HG02870 (cell line): ENCODE data around the gene GAN.

ENCODE experiments used
- ATAC-seq: cut with Tn5 transposase; IDR thresholded peaks from one replicate; pipeline ENCODE4 v1.9.1; 2021; ENCODE audit warnings: mild to moderate bottlenecking, moderate library complexity; ENCODE audit not compliant: unreplicated experiment

Gene GAN, protein sequence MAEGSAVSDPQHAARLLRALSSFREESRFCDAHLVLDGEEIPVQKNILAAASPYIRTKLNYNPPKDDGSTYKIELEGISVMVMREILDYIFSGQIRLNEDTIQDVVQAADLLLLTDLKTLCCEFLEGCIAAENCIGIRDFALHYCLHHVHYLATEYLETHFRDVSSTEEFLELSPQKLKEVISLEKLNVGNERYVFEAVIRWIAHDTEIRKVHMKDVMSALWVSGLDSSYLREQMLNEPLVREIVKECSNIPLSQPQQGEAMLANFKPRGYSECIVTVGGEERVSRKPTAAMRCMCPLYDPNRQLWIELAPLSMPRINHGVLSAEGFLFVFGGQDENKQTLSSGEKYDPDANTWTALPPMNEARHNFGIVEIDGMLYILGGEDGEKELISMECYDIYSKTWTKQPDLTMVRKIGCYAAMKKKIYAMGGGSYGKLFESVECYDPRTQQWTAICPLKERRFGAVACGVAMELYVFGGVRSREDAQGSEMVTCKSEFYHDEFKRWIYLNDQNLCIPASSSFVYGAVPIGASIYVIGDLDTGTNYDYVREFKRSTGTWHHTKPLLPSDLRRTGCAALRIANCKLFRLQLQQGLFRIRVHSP

DNA sequence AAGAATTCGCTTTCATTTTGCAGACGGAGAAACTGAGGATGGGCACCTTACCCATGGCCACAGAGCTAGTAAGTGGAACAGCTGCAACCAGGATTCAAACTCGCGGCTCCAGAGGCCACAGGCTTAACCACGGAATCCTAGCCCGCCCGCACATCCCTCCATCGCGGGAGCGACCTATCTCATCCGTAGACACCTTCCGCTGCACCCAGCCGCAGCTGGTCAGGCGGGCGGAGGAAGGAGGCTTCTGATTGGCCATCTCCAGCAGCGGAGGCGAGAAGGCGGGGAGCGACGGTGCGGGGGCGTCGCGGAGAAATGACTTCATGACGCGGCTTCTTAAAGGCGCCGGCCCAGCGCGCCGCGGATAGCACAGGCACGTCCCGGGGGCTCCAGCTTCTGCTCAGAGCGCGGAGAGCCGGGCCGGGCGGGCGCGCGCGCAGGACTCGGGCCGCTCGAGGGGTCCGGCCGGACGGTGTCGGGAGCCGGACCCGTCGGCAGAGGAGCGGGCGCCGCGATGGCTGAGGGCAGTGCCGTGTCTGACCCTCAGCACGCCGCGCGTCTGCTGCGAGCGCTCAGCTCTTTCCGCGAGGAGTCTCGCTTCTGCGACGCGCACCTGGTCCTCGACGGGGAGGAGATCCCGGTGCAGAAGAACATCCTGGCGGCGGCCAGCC lies at the start of gene GAN:
Gene GAN, plus strand, starts transcription at position 360 of the 668 bp plus-strand sequence. Its CDS starts 152 bp downstream, at position 512.
- ATAC-seq: peak; percentile 96

DNA sequence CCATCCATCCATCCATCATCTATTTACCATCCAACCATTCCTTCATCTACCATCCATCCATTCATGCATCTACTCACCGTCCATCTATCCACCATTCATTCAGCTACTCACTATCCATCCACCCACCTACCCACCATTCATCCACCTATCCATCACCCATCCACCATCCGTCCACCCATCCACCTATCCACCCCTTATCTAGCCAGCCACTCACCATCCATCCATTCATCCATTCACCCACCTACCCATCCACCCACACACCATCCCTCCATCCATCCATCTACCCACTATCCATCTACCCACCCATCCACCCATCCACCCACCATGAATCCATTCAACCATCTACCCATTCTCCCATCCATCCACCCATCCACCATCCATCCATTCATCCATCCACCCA lies 49.7 kb upstream of the GAN start:
- no peak for ATAC-seq

DNA sequence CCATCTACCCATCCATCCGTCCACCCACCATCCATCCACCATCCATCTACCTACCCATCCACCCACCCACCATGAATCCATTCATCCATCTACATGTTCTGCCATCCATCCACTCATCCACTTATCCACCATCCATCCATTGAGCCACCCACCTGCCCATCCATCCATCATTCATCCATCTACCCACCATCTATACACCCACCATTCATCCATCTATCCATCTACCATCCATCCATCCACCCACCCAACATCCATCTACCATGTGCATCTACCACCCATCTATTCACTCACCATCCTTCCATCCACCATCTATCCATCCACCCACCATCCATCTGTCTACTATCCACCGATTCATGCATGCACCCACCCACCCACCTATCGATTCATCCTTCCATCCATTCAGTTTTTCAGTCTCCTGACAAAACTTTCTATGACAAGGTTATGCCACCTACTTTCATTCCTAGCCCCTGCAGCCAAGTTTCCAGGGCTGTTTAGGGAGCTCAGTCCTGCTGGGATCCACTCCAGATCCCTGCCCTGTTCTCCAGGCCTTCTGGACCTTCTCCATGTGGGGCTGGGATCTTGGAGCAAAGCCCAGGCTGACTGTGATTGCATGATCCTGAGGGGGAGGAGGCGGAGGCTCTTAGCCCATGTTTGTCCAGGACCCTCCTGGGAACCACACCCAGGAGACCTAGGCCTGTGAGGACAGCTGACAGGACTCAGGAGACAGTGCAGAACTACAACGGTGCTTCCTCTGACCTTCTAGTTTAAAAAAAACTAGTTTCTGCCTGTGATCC lies 48.9 kb upstream of the GAN start:
- ATAC-seq: no peak

DNA sequence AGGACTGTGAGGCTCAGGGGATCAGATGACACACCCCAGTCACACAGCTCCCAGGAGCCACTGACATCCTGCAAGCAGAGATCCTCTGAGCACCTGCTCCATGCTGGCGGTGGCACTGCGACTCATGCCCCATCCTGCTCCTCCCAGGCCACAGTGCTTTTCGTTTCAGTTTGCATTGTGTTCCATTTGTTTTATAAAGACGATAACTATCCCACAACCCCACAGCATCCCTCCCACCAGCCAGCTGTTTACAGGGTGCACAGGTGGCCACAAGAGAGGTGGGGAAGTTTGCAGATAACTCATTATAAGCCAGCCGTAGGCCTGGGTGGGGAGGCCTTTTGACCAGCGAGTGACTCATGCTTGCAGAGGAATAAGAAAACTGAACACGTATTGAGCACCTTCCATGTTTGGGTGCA lies 48.1 kb upstream of the GAN start:
- no peak for ATAC-seq

DNA sequence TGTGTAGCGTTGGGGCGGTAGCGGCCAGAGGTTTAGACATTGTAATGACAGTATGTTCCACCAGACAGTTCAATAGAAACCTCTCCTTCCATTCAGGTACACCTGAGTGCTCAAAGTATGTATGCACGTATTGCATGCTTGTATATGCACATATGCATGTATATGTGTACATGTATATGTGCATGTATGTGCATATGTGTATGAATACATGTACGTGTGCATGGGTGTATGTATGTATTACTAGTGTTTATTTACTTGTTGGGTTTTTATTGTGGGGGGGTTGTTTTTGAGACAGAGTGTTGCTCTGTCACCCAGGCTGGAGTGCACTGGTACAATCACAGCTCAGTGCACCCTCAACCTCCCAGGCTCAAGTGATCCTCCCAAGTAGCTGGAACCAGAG lies 46.3 kb upstream of the GAN start:
- ATAC-seq: no peak

DNA sequence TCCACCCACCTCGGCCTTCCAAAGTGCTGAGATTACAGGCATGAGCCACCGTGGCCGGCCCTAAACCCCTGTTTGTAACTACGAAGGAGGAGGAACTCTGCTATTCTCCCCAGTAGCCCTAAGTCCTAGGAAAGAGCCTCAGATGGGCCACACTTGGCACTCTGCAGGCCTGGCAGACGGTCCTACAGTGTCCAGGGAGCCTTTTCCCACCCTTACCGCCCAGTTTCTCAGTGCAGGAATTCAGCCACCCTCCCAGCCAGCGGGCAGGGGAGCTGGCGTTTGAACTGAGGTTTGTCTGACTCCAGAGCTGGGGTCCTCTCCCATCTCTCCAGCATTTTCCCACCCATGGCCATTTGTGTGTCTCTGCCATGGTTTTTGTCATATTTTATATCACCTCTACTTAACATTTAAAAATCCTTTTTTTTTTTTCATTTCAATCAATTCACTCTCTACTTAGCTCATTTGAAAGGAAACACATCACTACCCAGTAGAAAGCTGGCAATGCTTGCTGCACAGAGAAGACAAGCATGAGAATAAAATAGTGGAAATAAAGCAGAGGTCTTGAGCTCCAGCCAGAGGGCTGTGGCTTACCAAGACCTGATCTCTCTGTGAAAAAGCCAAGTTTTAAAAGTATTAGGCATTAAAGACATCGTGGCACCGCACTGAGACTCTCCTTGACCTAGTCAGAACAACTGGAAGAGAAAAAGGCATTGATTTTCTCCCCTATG lies 41.4 kb upstream of the GAN start:
- no peak for ATAC-seq

DNA sequence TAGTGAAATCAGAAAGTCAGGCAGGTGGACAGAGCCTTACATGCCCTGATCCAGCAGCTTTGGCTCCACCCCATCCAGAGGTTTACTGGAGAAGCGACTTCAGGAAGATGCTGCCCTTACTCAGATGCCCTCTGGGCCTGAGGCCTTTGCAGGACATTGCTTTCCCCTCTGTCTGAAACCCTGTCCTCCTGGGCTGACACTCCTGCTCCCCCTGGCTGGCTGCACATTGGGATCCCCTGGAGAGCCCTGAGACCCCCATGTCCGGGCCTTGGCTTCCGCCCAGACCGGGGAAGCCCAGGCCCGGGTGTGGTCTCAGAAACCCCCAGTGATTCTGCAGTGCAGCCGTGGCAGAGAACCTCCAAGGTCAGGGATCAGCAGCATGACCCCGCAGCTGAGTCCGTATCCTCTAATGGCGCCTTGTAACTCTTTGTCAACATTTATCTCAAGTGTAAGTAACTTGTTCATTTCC lies 39.7 kb upstream of the GAN start:
- ATAC-seq: no peak

DNA sequence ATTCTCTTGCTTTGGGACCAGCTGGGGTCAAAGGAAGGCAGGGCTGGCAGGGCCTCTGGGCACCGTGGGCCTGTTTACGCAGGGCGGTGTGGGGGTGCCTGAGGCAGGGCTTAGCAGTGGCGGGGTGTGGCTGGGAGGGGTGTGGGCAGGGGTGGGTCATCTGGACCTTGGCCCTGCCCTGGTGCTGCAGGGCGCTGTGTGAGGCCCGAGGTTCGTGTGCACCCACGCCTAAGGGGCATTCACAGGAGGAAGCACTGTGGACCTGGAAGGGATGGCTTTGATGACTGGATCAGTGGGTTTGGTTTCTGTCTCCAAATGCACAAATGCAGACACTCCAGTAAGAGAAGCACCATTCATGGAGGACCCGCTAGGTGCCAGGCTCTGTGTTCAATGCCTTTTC lies 39.0 kb upstream of the GAN start:
- no peak for ATAC-seq

DNA sequence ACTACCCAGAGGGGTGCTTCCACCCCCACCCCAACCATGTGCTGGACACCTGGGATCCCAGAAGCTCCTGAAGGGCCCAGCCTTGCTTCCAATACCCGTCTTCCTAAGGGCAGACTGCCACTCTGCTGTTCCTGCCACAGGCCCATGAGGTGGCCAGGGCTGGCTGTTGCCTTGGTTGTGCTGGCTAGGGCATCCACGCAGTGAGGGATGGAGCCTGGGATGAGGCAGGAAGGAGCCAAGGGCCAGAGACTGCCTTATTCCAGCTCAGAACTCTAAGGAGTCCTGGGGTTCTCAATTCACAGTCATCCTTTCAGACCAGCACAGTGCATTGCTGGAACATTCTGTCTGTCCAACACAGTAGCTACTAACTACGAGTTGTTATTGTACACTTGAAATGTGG lies 38.4 kb upstream of the GAN start:
- ATAC-seq: no peak

DNA sequence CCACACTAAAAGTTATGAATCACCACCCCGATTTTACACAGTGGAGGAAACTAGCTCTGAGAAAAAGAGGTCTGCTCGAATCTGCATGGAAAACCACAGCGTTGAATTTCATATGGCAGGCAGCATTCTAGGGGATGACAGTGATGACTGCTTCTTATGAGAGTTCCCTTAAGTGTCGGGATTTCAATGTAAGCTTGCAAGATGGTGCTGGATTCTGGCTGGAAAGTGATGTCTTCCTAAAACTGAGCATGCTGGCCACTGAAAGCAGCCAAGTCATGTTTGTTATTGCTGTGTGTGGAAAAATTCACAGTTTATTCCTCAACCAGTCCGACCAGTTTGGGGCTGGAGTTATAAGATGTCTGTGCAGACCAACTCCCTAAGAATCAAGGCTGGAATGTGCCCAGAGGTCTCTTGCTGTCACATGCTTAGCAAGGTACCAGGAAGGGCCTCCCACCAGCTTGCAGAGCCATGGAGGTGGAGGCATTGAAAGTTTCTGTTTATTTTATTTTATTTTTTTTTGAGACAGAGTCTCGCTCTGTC lies 37.2 kb upstream of the GAN start:
- ATAC-seq: no peak

DNA sequence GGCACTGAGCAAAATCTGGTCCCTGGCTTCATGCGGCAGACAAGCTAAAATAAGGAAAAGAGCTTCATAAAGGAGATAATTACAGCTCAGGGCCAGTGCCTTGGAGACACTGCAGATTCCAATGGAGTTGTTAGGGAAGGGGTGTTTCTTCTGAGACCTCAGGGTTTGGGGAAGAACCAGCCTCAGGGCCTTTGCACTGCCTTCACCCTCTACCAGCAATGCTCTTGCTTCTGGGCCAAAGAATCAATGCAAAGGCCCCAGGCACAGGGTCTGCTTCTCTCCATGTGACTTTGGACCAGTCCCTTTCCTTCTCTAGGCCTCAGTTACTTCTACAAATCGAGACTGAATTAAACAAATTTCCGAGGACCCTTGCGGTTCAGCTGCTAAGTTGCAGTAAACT lies 36.2 kb upstream of the GAN start:
- ATAC-seq: no peak

DNA sequence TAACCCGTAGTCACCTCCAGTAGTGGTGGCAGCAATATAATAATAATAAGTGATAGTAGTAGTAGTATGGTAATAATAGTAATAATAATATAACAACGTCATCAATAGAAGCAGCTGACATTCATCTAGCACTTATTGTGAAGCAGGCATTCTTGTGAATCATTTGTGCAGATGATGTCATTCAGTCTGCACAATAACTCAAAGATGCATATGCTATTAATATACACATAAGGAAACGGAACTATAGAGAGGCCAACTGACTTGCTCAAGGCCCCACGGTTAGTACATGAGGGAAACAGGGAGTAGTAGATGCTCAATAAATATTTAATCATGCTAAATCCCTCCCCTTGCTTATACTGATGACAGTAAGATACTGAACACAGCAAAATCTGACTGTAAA lies 35.4 kb upstream of the GAN start:
- no peak for ATAC-seq

DNA sequence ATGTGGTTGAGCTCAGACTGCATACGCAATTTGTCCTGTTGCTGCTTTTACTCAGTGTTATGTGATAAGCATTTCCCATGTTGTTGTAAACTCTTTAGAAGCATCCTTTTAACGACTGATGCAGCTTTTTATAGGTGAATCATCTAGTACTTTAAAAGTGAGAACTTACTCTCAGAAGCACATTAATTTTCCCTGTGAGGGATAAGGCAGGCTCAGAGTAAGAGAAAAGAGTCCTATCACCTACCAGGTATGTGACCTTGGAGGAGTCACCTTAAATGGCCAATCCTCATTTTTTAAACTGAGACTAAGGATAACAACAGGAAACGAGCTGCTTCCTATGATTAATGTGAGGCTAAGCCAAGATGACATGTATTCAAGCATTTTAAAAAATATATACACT lies 34.4 kb upstream of the GAN start:
- no peak for ATAC-seq

DNA sequence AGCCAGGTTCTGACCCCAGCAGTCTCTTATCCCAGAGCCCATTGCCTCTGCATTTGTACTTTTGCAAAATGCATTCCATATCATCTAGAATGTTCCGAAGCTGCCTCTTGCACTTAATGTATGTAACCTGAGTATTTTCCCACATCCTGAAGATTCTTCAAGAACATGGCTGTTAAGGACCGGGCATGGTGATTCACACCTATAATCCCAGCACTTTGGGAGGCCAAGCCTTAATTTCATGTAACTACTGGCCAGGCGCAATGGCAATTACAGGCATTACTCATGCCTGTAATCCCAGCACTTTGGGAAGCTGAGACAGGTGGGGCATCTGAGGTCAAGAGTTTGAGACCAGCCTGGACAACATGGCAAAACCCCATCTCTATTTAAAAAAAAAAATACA lies 31.7 kb upstream of the GAN start:
- no peak for ATAC-seq

DNA sequence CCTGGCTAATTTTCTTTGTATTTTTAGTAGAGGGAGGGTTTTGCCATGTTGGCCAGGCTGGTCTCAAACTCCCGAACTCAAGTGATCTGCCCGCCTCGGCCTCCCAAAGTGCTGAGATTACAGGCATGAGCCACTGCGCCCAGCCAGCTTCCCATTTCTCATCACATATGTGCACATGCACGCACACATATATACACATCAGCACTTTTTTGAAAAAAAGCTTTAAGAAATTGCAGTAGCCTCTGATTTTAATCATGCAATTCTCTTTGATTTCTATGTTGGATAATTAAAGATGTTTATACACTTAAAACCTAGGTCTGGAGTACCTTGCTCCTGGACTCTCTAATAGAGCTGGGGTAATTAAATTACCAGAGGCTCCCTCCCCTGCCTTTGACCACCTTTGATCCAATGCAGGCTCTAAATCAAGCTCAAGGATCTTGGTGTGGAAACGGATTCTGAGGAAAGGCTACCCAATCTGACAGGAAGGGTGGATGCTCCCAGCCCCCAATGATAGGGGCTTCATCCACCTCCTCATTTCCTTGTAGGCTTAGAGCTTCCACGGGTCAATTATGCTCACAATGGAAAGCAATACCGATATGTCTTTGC lies 29.7 kb upstream of the GAN start:
- ATAC-seq: no peak

DNA sequence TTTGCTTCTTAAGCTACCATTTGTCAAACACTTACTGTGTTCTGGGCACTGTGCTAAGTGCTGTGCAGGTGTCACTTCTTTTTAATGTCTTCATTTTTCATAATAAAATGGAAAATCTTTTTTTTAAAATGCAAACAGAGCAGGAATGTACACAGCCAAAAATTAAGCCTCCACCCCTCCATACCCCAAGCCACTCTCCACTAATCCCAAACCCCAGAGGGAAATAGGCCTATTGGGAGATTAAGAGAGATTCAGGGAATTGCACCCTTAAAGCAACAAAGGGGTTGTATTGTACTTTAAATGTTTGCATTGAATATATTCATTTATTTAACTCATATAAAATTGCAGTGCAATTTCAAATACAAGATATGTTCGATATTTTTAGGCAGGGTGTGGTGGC lies 28.6 kb upstream of the GAN start:
- no peak for ATAC-seq

DNA sequence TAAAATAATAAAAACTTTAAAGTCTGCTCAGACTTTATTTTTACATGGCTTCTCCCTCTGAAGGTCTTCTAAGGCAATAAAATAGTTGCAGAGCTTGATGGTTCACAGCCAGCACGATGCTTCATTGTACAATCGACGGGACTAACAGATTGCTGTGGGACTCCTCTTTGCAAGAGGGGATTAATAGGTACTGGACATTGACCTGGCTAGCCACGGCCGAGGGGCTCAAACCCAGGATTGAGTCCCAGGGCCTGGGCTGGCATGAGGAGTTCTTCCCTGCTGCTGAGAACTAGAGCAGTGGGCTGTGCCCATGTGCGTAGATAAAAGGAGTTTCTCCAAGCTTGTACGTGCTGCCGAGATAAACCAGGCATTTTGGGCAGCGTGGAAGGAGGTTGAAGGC lies 23.6 kb upstream of the GAN start:
- ATAC-seq: no peak

DNA sequence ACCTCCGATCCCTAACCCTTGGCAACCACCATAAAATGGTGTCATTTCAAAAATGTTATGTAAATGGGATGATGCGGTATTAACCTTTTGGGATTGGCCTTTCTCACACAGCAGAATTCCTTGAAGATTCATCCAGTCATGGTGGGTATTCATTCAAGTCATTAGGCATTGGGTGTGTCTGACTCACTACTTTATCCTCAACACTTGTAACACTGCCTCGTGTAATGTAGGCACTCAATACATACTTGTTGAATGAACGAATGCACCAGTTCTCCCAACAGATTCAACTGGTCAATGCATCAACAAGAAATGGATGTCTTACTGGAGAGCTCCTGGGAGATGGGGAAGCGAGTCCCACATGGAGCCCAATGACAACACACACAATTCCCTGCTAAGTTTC lies 21.8 kb upstream of the GAN start:
- no peak for ATAC-seq

DNA sequence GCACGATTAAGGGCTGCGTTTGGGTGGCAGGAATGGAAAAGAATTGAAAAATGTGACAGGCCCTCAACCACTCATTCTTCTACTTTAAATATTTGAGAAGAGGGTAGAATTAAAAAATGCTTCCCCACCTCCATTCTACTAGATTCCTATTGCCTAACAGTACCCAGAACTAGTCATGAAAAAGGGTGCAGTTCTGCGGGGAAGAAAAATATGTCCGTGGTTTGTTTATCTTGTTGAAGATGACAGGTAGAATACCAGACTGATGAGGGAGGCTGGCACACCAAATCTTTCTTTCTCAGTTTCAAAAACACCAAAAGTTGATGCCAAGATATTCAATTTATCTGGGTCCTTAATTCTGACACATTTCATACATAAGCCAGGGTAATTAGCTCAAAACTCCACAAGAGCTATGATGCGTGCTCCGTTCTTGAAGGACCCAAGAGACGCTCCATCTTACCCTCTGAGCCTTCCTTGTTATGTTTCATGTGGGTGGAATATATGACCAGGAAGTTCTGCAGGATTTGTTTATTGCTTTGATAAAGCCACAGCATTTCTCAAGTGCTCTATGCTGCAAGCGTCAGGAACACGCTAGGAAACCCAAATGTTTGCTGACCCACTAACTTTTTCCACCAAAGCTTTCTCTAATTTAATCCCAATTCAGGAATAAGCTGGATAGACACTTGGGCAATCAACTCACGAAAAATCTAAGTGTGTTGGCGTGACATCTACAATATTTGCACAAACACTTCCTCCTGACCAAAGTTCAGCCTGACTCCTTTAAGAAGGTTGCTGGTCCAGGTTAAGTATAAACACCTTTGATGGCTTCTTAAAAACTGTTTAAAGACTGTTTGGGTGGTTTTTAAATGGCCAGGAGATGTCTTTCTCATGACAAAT lies 20.6 kb upstream of the GAN start:
- no peak for ATAC-seq
